Measurements from ENCODE around the gene TNRC6B.
"Not testable (repeated sequence)": the region's sequence is repeated elsewhere in the genome, so short reads cannot be mapped to it uniquely, and the experiment has no call there.

Gene TNRC6B

DNA sequence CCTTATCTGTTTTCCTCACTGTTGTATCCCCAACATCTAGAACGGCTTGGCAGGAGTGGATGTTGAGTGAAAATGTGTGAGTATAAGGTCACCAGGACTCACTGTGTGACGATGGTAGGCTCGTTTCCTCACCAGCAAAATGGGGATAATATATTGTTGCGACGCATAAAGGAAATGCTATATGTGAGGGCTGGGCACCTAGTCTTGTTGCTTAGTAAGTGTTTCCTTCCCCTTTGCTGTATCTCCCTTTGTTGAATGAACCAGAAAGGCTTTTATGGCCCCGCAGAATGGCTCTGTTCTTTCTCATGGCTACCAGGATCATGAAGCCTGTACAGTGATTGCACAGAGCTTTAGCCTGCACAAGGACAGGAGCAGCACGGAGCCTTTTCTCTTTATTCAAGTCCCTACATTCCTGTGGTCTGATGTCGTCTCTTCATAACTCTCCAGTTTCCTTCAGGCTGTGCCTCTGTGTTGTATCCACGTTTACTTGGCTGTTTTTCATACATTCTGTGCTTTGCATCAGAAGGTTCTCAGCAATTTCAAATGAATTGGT, 5.4 kb downstream of the TNRC6B start:
- H3K4me3 ChIP-seq (ENCODE audit: low read depth, low read length), result no peak overlapping the region
- DNase-seq (ENCODE audit: low read depth), result no peak
- no peak for TF ChIP-seq CTCF (IDR thresholded peaks at IDR 0.05; ENCODE audit: control insufficient read depth, extremely low read depth, insufficient read depth)

DNA sequence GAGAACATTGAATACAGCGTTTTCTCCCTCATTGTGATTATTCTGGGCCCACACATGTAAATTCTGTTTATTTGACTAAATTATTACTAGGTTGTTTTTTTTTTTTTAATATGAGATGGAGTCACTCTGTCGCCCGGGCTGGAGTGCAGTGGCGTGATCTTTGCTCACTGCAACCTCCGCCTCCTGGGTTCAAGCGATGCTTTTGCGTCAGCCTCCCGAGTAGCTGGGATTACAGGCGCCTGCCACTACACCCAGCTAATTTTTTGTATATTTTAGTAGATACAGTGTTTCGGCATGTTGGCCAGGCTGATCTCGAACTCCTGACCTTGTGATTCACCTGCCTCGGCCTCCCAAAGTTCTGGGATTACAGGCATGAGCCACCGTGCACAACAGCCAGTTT, 5.9 kb downstream of the TNRC6B start:
- not testable (repeated sequence) for H3K4me3 ChIP-seq (ENCODE audit: low read depth, low read length); DNase-seq (ENCODE audit: low read depth)

GRCh38 chr22:40187389-40187788, 9.7 kb downstream of the TNRC6B start:
- DNase-seq (ENCODE audit: low read depth), result no peak
- no peak overlapping the region for H3K4me3 ChIP-seq (ENCODE audit: low read depth, low read length)
- no peak for TF ChIP-seq CTCF (IDR thresholded peaks at IDR 0.05; ENCODE audit: control insufficient read depth, extremely low read depth, insufficient read depth)

DNA sequence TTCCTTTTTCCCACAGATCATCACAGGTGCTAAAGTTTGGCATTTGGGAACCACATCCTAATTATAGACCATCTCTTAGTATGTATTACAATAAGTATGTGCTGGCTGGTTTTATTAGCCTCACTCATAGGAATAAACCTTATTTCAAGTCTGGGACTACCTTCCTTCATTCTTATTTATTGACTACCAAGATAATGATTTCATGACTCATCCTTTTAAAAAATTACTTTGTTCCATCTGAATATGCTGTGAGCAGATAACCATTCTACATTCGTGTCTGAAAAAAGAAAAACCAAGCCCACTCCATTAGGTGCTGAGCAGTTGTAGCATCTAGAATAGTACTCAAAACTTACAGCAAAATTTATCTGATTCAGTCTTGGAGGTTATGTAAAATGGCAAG, 12.3 kb downstream of the TNRC6B start:
- DNase-seq (ENCODE audit: low read depth), result no peak
- no peak overlapping the region for H3K4me3 ChIP-seq (ENCODE audit: low read depth, low read length)
- no peak for TF ChIP-seq CTCF (IDR thresholded peaks at IDR 0.05; ENCODE audit: control insufficient read depth, extremely low read depth, insufficient read depth)

- no peak overlapping the region for H3K4me3 ChIP-seq (ENCODE audit: low read depth, low read length)
- TF ChIP-seq CTCF (IDR thresholded peaks at IDR 0.05; ENCODE audit: control insufficient read depth, extremely low read depth, insufficient read depth), result no peak
- DNase-seq (ENCODE audit: low read depth), result no peak
Measured at GRCh38 chr22:40190501-40190900, 12.8 kb downstream of the TNRC6B start.

DNA sequence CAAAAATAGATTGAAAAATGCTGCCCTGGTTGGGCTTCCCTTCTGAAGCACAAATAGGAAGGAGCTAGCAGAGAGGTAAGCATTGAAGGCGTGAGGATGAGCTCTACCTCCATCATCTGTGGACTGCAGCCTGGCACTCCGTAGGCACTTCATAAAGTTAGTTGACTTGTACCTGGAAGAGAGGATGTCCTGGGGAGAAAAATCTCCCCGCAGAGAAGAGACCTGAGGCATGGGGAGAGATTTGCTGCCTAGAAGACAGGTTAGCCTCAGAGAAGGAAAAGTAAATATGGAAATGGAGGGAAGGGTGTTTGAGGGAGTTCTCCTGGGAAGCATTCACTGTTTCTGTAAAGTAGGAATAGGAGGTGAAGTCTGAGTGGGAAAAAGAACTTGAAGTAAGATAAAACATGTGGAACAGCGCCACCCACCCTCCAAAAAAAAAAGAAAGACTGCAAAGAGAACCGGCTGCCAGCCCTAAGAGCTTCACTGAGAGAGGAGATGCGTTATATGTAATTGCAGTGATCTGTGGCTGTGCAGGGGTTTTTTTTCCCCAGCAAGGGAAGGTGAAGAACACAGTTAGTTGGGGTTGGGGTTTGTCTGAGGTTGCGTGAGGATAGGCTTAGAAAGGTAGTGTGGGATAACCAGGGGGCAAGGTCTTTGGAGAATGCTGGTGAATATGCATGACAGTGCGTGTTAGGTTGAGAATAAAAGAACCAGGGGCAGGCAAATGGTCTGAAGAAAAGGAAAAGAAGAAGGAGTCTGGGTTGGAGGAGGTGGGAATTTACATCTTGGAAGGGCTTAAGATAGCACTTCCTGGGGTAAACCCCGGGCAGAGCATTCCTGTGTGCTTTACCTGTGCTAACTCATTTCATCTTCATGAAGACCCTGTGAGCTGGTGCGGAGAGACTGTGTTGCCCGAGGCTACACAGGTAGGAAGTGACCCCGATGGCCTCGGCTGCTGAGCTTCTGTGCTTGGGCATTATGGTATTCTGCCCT, 16.0 kb downstream of the TNRC6B start:
- TF ChIP-seq CTCF (IDR thresholded peaks at IDR 0.05; ENCODE audit: control insufficient read depth, extremely low read depth, insufficient read depth), result peak; percentile 25; the same call in 1 of the 2 replicates
- DNase-seq (ENCODE audit: low read depth), result no peak
- H3K4me3 ChIP-seq (ENCODE audit: low read depth, low read length), result no peak overlapping the region

GRCh38 chr22:40194656-40195055, 16.9 kb downstream of the TNRC6B start:
- no peak for TF ChIP-seq CTCF (IDR thresholded peaks at IDR 0.05; ENCODE audit: control insufficient read depth, extremely low read depth, insufficient read depth)
- H3K4me3 ChIP-seq (ENCODE audit: low read depth, low read length), result no peak overlapping the region
- no peak for DNase-seq (ENCODE audit: low read depth)
